Vagina (tissue), 2 donors: ENCODE measurements around the gene MCM5. TPM values are rescaled to one million over a fixed set of nuclear protein-coding genes. Genes with fewer than 3 reads are reported as not detected.
"Not testable (repeated sequence)": the region's sequence is repeated elsewhere in the genome, so short reads cannot be mapped to it uniquely, and the experiment has no call there.

Experiments
- DNase-seq, 2 donors: peaks; one replicate each; pipeline ENCODE4 v3.0.0-alpha.2; 2017; ENCODE audit errors: extremely low spot score in 2 of 2
- H3K27ac ChIP-seq: fragments of 200-600 bp; sonication (generic); one replicate; pipeline ENCODE4 v1.5.1; 2019
- H3K27me3 ChIP-seq: fragments of 200-600 bp; sonication (generic); one replicate; pipeline ENCODE4 v1.5.1; 2019
- H3K36me3 ChIP-seq, 2 donors: fragments of 200-600 bp; sonication (generic); one replicate each; pipeline ENCODE4 v1.5.1; 2017 to 2019
- H3K4me1 ChIP-seq: fragments of 200-600 bp; sonication (generic); one replicate; pipeline ENCODE4 v1.5.1; 2019
- H3K4me3 ChIP-seq, 2 donors: fragments of 200-600 bp; sonication (generic); 1 replicate in 1 of 2; 2 replicates in 1 of 2; pipeline ENCODE4 v1.5.1; 2016 to 2019
- H3K9me3 ChIP-seq: fragments of 200-600 bp; sonication (generic); one replicate; pipeline ENCODE4 v1.5.1; 2019
- POLR2A ChIP-seq, 2 donors: fragments of 450-650 bp; IDR thresholded peaks; one replicate each; pipeline ENCODE4 v1.6.1; 2017; ENCODE audit warnings: antibody characterized with exemption in 2 of 2, mild to moderate bottlenecking in 2 of 2, moderate library complexity in 2 of 2
- POLR2AphosphoS5 ChIP-seq, 2 donors: sonication (generic); formaldehyde crosslinking; IDR thresholded peaks; one replicate each; pipeline ENCODE4 v1.9.0; 2017; ENCODE audit warnings: antibody characterized with exemption in 2 of 2, mild to moderate bottlenecking in 2 of 2, low read depth in 1 of 2; ENCODE audit not compliant: insufficient read depth in 1 of 2
- intact Hi-C: fragments of 100-400 bp; cut with DNase I; formaldehyde crosslinking; loops from one replicate; pipeline ENCODE4 v1.15.1; 2023
- total RNA-seq: library from RNA; depleted of rRNA; stranded (reverse); fragments of >200 nt; gene quantifications from one replicate; pipeline ENCODE4 v1.2.3, GENCODE V29; 2016
- TF ChIP-seq, protein P1 (sequence below), 3 experiments: fragments of 450-650 bp in 2 of 3; fragments of 200-600 bp in 1 of 3; sonication (generic) in 1 of 3; IDR thresholded peaks; one replicate each; pipeline ENCODE4 v1.5.1; 2017 to 2019; ENCODE audit warnings: antibody characterized with exemption in 3 of 3, mild to moderate bottlenecking in 2 of 3, moderate library complexity in 2 of 3

MCM5 gene
- total RNA-seq, 1 donor from 2014 or later, result 17.9 TPM

DNA sequence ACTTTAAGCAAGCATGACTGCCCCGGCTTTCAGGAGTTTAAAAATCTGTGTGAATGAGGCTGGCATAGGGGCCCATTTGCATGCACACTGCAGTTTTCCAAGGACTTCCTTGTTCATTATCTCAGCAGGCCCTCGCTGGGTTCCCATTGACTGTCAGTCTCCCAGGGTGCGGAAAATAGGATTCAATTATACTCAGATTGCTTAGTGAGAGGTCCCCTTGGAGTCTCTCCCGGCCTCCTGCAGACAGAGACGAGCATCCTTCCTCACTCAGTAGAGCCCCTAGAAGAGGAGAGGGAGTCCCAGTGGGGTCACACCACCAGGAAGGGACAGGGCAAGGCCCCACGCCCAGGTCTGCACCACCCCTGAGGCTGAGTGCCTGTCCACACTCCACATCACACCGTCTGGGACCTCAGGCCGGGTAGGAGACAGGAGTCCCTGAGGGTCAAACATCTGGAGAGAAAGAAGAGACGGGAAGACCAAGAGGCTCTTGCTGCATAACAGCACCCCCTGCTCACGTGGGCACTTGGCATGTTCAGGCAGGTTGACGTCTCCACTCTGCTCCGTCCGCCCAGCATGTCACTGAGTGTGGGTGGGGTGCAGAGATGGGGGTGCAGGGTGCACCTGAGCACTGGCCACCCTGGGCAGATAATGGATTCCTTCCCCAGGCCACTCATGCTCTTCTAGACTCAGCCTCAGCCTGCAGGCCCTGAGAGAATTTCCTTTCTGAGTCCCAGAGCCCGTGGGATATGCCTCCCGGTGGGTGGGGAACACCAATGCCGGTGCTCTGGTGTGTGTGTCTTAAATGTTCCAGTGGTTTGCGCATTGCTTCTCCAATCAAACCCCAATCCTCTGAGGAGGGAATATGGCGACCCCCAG, 58.8 kb downstream of the MCM5 start:
- H3K4me3 ChIP-seq, result no peak overlapping the region
- H3K27me3 ChIP-seq, result no peaks in the 10 kb centered on the region
- DNase-seq, result no peak
- intact Hi-C loops, result no loop called here
- TF ChIP-seq POLR2A (IDR thresholded peaks at IDR 0.05), result no peak
- TF ChIP-seq, protein P1, sequence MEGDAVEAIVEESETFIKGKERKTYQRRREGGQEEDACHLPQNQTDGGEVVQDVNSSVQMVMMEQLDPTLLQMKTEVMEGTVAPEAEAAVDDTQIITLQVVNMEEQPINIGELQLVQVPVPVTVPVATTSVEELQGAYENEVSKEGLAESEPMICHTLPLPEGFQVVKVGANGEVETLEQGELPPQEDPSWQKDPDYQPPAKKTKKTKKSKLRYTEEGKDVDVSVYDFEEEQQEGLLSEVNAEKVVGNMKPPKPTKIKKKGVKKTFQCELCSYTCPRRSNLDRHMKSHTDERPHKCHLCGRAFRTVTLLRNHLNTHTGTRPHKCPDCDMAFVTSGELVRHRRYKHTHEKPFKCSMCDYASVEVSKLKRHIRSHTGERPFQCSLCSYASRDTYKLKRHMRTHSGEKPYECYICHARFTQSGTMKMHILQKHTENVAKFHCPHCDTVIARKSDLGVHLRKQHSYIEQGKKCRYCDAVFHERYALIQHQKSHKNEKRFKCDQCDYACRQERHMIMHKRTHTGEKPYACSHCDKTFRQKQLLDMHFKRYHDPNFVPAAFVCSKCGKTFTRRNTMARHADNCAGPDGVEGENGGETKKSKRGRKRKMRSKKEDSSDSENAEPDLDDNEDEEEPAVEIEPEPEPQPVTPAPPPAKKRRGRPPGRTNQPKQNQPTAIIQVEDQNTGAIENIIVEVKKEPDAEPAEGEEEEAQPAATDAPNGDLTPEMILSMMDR (IDR thresholded peaks at IDR 0.05), result no peak
- TF ChIP-seq POLR2AphosphoS5 (IDR thresholded peaks at IDR 0.05; ENCODE audit: insufficient read depth in 1 of 2, low read depth in 1 of 2), result no peak
- no peaks in the 10 kb centered on the region for H3K9me3 ChIP-seq
- H3K36me3 ChIP-seq, result no peaks in the 10 kb centered on the region
- no peaks in the 10 kb centered on the region for H3K4me1 ChIP-seq
- no peak overlapping the region for H3K27ac ChIP-seq

DNA sequence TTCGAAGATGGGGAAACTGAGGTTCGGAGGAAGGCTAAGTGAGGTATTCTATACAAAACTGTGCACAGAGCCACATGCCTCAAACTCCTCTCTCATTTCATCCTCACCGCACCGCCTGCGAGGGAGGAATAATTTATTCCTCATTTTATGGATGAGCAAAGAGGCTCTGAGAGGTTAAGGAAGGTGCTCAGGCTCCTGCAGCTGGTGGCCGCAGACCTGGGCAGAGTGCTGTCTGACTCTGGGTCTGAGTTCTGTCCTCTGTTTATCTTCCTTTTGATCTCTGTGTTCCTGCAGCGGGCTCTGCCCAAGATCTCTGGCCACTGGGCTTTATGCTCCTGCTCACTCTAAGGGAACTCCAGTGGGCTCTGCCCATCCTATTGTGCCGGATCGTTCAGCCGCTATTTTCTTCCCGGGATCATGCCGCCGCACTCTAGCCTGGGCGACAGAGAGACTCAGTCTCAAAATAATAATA, 59.5 kb downstream of the MCM5 start:
- intact Hi-C loops, result no loop called here
- H3K27ac ChIP-seq, result no peak overlapping the region
- H3K4me1 ChIP-seq, result no peaks in the 10 kb centered on the region
- H3K9me3 ChIP-seq, result no peaks in the 10 kb centered on the region
- H3K36me3 ChIP-seq, result no peaks in the 10 kb centered on the region
- no peak for DNase-seq
- H3K27me3 ChIP-seq, result no peaks in the 10 kb centered on the region
- TF ChIP-seq, protein P1 (IDR thresholded peaks at IDR 0.05), result no peak
- TF ChIP-seq POLR2AphosphoS5 (IDR thresholded peaks at IDR 0.05; ENCODE audit: insufficient read depth in 1 of 2, low read depth in 1 of 2), result no peak
- no peak overlapping the region for H3K4me3 ChIP-seq

DNA sequence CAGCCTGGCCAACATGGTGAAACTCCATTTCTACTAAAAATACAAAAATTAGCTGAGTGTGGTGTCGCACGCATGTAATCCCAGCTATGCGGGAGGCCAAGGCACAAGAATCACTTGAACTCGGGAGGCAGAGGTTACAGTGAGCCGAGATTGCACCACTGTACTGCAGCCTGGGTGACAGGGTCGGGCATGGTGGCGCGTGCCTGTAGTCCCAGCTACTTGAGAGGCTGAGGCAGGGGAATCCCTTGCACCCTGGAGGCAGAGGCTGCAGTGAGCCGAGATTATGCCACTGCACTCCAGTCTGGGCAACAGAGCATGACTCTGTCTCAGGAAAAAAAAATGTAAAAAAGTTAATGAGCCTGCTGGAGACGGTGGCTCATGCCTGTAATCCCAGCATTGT, 60.0 kb downstream of the MCM5 start:
- H3K9me3 ChIP-seq, H3K36me3 ChIP-seq, DNase-seq, H3K27ac ChIP-seq, H3K27me3 ChIP-seq, H3K4me1 ChIP-seq, intact Hi-C loops, H3K4me3 ChIP-seq: not testable (repeated sequence)

DNA sequence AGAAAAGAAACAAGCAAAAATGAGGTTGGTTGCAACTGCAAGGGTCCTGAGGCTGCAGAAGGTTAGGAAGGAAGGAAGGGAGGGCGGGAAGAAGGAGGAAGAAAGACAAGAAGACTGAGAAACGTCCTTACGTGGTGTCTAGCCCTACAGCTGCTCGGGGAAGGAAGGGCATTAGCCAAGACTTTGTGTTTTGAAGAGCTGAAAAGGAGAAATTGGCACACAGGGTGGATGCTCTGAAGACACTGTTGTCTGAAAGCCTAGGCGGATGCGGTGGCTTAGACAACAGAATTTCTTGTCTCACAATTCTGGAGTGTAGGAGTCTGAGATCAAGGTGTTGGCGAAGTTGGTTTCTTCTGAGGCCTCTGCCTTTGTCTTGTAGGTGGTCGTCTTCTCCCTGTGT, 60.7 kb downstream of the MCM5 start:
- intact Hi-C loops, result no loop called here
- H3K36me3 ChIP-seq, result no peaks in the 10 kb centered on the region

DNA sequence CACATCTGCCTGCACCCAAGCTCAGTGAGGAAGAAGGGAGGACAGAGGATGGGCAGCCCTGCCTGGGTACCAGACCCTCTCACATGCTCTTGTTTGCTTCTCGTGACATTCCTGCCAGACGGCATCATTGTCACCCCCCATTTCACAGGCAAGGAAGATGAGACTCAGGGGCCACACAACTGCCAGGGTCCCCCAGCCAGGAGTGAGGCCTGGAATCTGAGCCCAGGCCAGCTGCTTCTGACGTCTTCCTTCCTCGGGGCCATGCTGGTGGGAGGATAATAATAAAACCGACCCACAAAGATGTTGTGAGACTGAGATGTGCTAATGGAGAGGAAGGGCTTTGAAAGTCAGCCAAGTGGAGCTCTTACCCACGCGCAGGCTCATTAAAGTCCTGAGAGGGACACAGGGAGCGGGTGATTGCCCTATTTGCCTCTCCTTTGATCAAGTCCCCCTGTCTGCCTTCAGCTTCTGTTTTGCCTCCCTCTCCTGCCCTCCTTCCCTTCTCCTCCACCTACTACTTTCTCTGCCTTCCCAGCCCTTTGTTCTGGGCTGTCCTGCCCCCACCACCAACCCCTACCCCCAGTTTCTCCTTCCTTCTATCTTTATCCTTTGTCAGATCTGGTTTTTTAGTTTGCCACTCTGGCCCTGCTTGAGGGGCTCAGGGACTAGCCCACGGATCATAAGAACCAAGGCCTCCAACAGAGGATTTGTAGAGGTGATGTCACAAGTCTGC, 62.7 kb downstream of the MCM5 start:
- Histone ChIP-seq H3K4me3 (no peak overlapping the region), H3K27me3 (no peaks in the 10 kb centered on the region), H3K27ac (peak overlapping the region; percentile 51), H3K4me1 (peaks cover 5% of the 10 kb centered on the region), H3K36me3 (no peaks in the 10 kb centered on the region), H3K9me3 (no peaks in the 10 kb centered on the region)
- no peak for TF ChIP-seq POLR2A (IDR thresholded peaks at IDR 0.05)
- peak; percentile 17 to 60 for TF ChIP-seq POLR2AphosphoS5 (IDR thresholded peaks at IDR 0.05; ENCODE audit: insufficient read depth in 1 of 2, low read depth in 1 of 2)
- no peak for DNase-seq
- intact Hi-C loops, result no loop called here

More for the DNA sequence above, 60.7 kb downstream of the MCM5 start:
- Histone ChIP-seq H3K27ac (no peak overlapping the region), H3K4me3 (no peak overlapping the region), H3K9me3 (no peaks in the 10 kb centered on the region), H3K4me1 (no peaks in the 10 kb centered on the region), H3K27me3 (no peaks in the 10 kb centered on the region)
- no peak for DNase-seq
- no peak for TF ChIP-seq POLR2AphosphoS5 (IDR thresholded peaks at IDR 0.05; ENCODE audit: insufficient read depth in 1 of 2, low read depth in 1 of 2)
- TF ChIP-seq, protein P1 (IDR thresholded peaks at IDR 0.05), result no peak
- no peak for TF ChIP-seq POLR2A (IDR thresholded peaks at IDR 0.05)
